ENCODE measurements around the gene SAG.

Gene SAG

GRCh38 chr2:233270366-233270765 is 37.2 kb upstream of the SAG start:
- Histone ChIP-seq H3K27ac (ENCODE audit: low read length) (no peak overlapping the region), H3K4me3 (ENCODE audit: low read length) (no peak overlapping the region)

GRCh38 chr2:233270951-233271350 is 36.7 kb upstream of the SAG start:
- no peak overlapping the region for H3K9ac ChIP-seq (ENCODE audit: low read length)
- no peaks in the 10 kb centered on the region for H3K27me3 ChIP-seq (ENCODE audit: control insufficient read depth, insufficient read depth, low read length)
- H3K4me3 ChIP-seq (ENCODE audit: low read length), result no peak overlapping the region
- no peak overlapping the region for H3K27ac ChIP-seq (ENCODE audit: low read length)
- H3K4me1 ChIP-seq (ENCODE audit: control insufficient read depth, low read depth, low read length), result no peaks in the 10 kb centered on the region
- peaks cover 93% of the 10 kb centered on the region for H3K36me3 ChIP-seq (ENCODE audit: control insufficient read depth, low read depth, low read length)
- no peaks in the 10 kb centered on the region for H3K9me3 ChIP-seq (ENCODE audit: control insufficient read depth, low read depth, low read length)

More at GRCh38 chr2:233270366-233270765, 37.2 kb upstream of the SAG start:
- Histone ChIP-seq H3K36me3 (ENCODE audit: control insufficient read depth, low read depth, low read length) (peaks cover 93% of the 10 kb centered on the region), H3K9me3 (ENCODE audit: control insufficient read depth, low read depth, low read length) (no peaks in the 10 kb centered on the region), H3K4me1 (ENCODE audit: control insufficient read depth, low read depth, low read length) (no peaks in the 10 kb centered on the region), H3K27me3 (ENCODE audit: control insufficient read depth, insufficient read depth, low read length) (no peaks in the 10 kb centered on the region), H3K9ac (ENCODE audit: low read length) (no peak overlapping the region)

- no peak overlapping the region for H3K9ac ChIP-seq (ENCODE audit: low read length)
- no peak overlapping the region for H3K27ac ChIP-seq (ENCODE audit: low read length)
- H3K4me1 ChIP-seq (ENCODE audit: control insufficient read depth, low read depth, low read length), result no peaks in the 10 kb centered on the region
- no peaks in the 10 kb centered on the region for H3K9me3 ChIP-seq (ENCODE audit: control insufficient read depth, low read depth, low read length)
- no peak overlapping the region for H3K4me3 ChIP-seq (ENCODE audit: low read length)
- H3K36me3 ChIP-seq (ENCODE audit: control insufficient read depth, low read depth, low read length), result peaks cover 93% of the 10 kb centered on the region
- H3K27me3 ChIP-seq (ENCODE audit: control insufficient read depth, insufficient read depth, low read length), result no peaks in the 10 kb centered on the region
Measured at GRCh38 chr2:233271693-233272092, 35.9 kb upstream of the SAG start.

GRCh38 chr2:233273120-233273519 is 34.5 kb upstream of the SAG start:
- Histone ChIP-seq H3K36me3 (ENCODE audit: control insufficient read depth, low read depth, low read length) (peaks cover 91% of the 10 kb centered on the region), H3K27ac (ENCODE audit: low read length) (no peak overlapping the region), H3K9ac (ENCODE audit: low read length) (no peak overlapping the region), H3K9me3 (ENCODE audit: control insufficient read depth, low read depth, low read length) (no peaks in the 10 kb centered on the region), H3K4me1 (ENCODE audit: control insufficient read depth, low read depth, low read length) (no peaks in the 10 kb centered on the region), H3K27me3 (ENCODE audit: control insufficient read depth, insufficient read depth, low read length) (no peaks in the 10 kb centered on the region), H3K4me3 (ENCODE audit: low read length) (no peak overlapping the region)

GRCh38 chr2:233275223-233275622 is 32.4 kb upstream of the SAG start:
- no peaks in the 10 kb centered on the region for H3K4me1 ChIP-seq (ENCODE audit: control insufficient read depth, low read depth, low read length)
- H3K9me3 ChIP-seq (ENCODE audit: control insufficient read depth, low read depth, low read length), result no peaks in the 10 kb centered on the region
- peaks cover 93% of the 10 kb centered on the region for H3K36me3 ChIP-seq (ENCODE audit: control insufficient read depth, low read depth, low read length)
- no peak overlapping the region for H3K4me3 ChIP-seq (ENCODE audit: low read length)
- no peaks in the 10 kb centered on the region for H3K27me3 ChIP-seq (ENCODE audit: control insufficient read depth, insufficient read depth, low read length)
- H3K9ac ChIP-seq (ENCODE audit: low read length), result no peak overlapping the region
- no peak overlapping the region for H3K27ac ChIP-seq (ENCODE audit: low read length)

GRCh38 chr2:233278921-233279320 is 28.7 kb upstream of the SAG start:
- Histone ChIP-seq H3K9me3 (ENCODE audit: control insufficient read depth, low read depth, low read length) (no peaks in the 10 kb centered on the region), H3K27me3 (ENCODE audit: control insufficient read depth, insufficient read depth, low read length) (no peaks in the 10 kb centered on the region), H3K4me1 (ENCODE audit: control insufficient read depth, low read depth, low read length) (no peaks in the 10 kb centered on the region), H3K9ac (ENCODE audit: low read length) (no peak overlapping the region), H3K36me3 (ENCODE audit: control insufficient read depth, low read depth, low read length) (peaks cover 90% of the 10 kb centered on the region), H3K4me3 (ENCODE audit: low read length) (no peak overlapping the region), H3K27ac (ENCODE audit: low read length) (no peak overlapping the region)

- no peaks in the 10 kb centered on the region for H3K4me1 ChIP-seq (ENCODE audit: control insufficient read depth, low read depth, low read length)
- H3K27ac ChIP-seq (ENCODE audit: low read length), result no peak overlapping the region
- H3K36me3 ChIP-seq (ENCODE audit: control insufficient read depth, low read depth, low read length), result peaks cover 85% of the 10 kb centered on the region
- H3K4me3 ChIP-seq (ENCODE audit: low read length), result no peak overlapping the region
- no peak overlapping the region for H3K9ac ChIP-seq (ENCODE audit: low read length)
- no peaks in the 10 kb centered on the region for H3K9me3 ChIP-seq (ENCODE audit: control insufficient read depth, low read depth, low read length)
- H3K27me3 ChIP-seq (ENCODE audit: control insufficient read depth, insufficient read depth, low read length), result no peaks in the 10 kb centered on the region
Measured at GRCh38 chr2:233280114-233280693, 27.4 kb upstream of the SAG start.

GRCh38 chr2:233281553-233281952 is 26.1 kb upstream of the SAG start:
- H3K36me3 ChIP-seq (ENCODE audit: control insufficient read depth, low read depth, low read length), result peaks cover 79% of the 10 kb centered on the region

GRCh38 chr2:233281992-233282603 is 25.5 kb upstream of the SAG start:
- no peaks in the 10 kb centered on the region for H3K4me1 ChIP-seq (ENCODE audit: control insufficient read depth, low read depth, low read length)
- H3K27me3 ChIP-seq (ENCODE audit: control insufficient read depth, insufficient read depth, low read length), result no peaks in the 10 kb centered on the region
- no peak overlapping the region for H3K9ac ChIP-seq (ENCODE audit: low read length)
- H3K4me3 ChIP-seq (ENCODE audit: low read length), result no peak overlapping the region
- H3K9me3 ChIP-seq (ENCODE audit: control insufficient read depth, low read depth, low read length), result no peaks in the 10 kb centered on the region
- H3K36me3 ChIP-seq (ENCODE audit: control insufficient read depth, low read depth, low read length), result peaks cover 80% of the 10 kb centered on the region
- H3K27ac ChIP-seq (ENCODE audit: low read length), result no peak overlapping the region

More at GRCh38 chr2:233281553-233281952, 26.1 kb upstream of the SAG start:
- Histone ChIP-seq H3K9me3 (ENCODE audit: control insufficient read depth, low read depth, low read length) (no peaks in the 10 kb centered on the region), H3K4me1 (ENCODE audit: control insufficient read depth, low read depth, low read length) (no peaks in the 10 kb centered on the region), H3K4me3 (ENCODE audit: low read length) (no peak overlapping the region), H3K9ac (ENCODE audit: low read length) (no peak overlapping the region), H3K27me3 (ENCODE audit: control insufficient read depth, insufficient read depth, low read length) (no peaks in the 10 kb centered on the region), H3K27ac (ENCODE audit: low read length) (no peak overlapping the region)

GRCh38 chr2:233285921-233286320 is 21.7 kb upstream of the SAG start:
- H3K27ac ChIP-seq (ENCODE audit: low read length), result no peak overlapping the region
- H3K4me3 ChIP-seq (ENCODE audit: low read length), result no peak overlapping the region
- H3K27me3 ChIP-seq (ENCODE audit: control insufficient read depth, insufficient read depth, low read length), result no peaks in the 10 kb centered on the region
- no peaks in the 10 kb centered on the region for H3K9me3 ChIP-seq (ENCODE audit: control insufficient read depth, low read depth, low read length)
- no peak overlapping the region for H3K9ac ChIP-seq (ENCODE audit: low read length)
- H3K4me1 ChIP-seq (ENCODE audit: control insufficient read depth, low read depth, low read length), result no peaks in the 10 kb centered on the region
- H3K36me3 ChIP-seq (ENCODE audit: control insufficient read depth, low read depth, low read length), result peaks cover 64% of the 10 kb centered on the region

- H3K27ac ChIP-seq (ENCODE audit: low read length), result no peak overlapping the region
- H3K36me3 ChIP-seq (ENCODE audit: control insufficient read depth, low read depth, low read length), result peaks cover 64% of the 10 kb centered on the region
- no peaks in the 10 kb centered on the region for H3K9me3 ChIP-seq (ENCODE audit: control insufficient read depth, low read depth, low read length)
Measured at GRCh38 chr2:233287871-233288270, 19.7 kb upstream of the SAG start.

GRCh38 chr2:233288663-233289062 is 19.0 kb upstream of the SAG start:
- Histone ChIP-seq H3K4me3 (ENCODE audit: low read length) (no peak overlapping the region), H3K9ac (ENCODE audit: low read length) (no peak overlapping the region), H3K27ac (ENCODE audit: low read length) (no peak overlapping the region), H3K36me3 (ENCODE audit: control insufficient read depth, low read depth, low read length) (peaks cover 68% of the 10 kb centered on the region), H3K27me3 (ENCODE audit: control insufficient read depth, insufficient read depth, low read length) (no peaks in the 10 kb centered on the region), H3K9me3 (ENCODE audit: control insufficient read depth, low read depth, low read length) (no peaks in the 10 kb centered on the region), H3K4me1 (ENCODE audit: control insufficient read depth, low read depth, low read length) (no peaks in the 10 kb centered on the region)

More at GRCh38 chr2:233287871-233288270, 19.7 kb upstream of the SAG start:
- Histone ChIP-seq H3K4me3 (ENCODE audit: low read length) (no peak overlapping the region), H3K9ac (ENCODE audit: low read length) (no peak overlapping the region), H3K27me3 (ENCODE audit: control insufficient read depth, insufficient read depth, low read length) (no peaks in the 10 kb centered on the region), H3K4me1 (ENCODE audit: control insufficient read depth, low read depth, low read length) (no peaks in the 10 kb centered on the region)
